B cell (primary cell): ENCODE data around the gene SDK1. TPM values are rescaled to one million over a fixed set of nuclear protein-coding genes. Genes with fewer than 3 reads are reported as not detected.

Source experiments
- ATAC-seq: fragments of 200-7000 bp; cut with Tn5 transposase; one replicate; pipeline ENCODE4 v1.10.0; 2021; ENCODE audit warnings: low read depth, mild to moderate bottlenecking, moderate number of reproducible peaks, moderate library complexity
- CTCF ChIA-PET: fragments of 350-600 bp; sonication (Branson Sonifier 250); formaldehyde crosslinking; loops from one replicate; lab custom pipeline; 2021; ENCODE audit warnings: antibody characterized with exemption, inconsistent platforms; lab: Charles Lee
- POLR2A ChIA-PET: fragments of 350-600 bp; sonication (Branson Sonifier 250); formaldehyde crosslinking; loops from one replicate; lab custom pipeline; 2021; ENCODE audit warnings: antibody characterized with exemption; lab: Charles Lee
- DNase-seq: peaks from one replicate; pipeline ENCODE4 v3.0.0; 2013
- H2AFZ ChIP-seq: 2 replicates; pipeline ENCODE4 v1.6.1; 2012; ENCODE audit warnings: mild to moderate bottlenecking, low read depth, low read length; ENCODE audit not compliant: insufficient read depth, poor library complexity, severe bottlenecking
- H3K27ac ChIP-seq, 2 donors: 1 replicate in 1 of 2; 2 replicates in 1 of 2; pipeline ENCODE4 v1.5.1; 2012 to 2013; ENCODE audit warnings: low read length in 2 of 2, mild to moderate bottlenecking in 2 of 2, moderate library complexity in 1 of 2
- H3K27me3 ChIP-seq, 4 experiments: fragments of 200-600 bp in 1 of 4; sonication (generic) in 1 of 4; replicated peaks in 1 of 4; 1 replicate in 2 of 4; 2 replicates in 2 of 4; pipeline versions ENCODE4 v1.6.1 to v1.7.0; 2013 to 2016; ENCODE audit warnings: low read length in 3 of 4, mild to moderate bottlenecking in 2 of 4, mixed read lengths in 1 of 4, moderate library complexity in 1 of 4; ENCODE audit not compliant: insufficient read depth in 4 of 4, control insufficient read depth in 3 of 4; ENCODE audit errors: control extremely low read depth in 1 of 4
- H3K36me3 ChIP-seq, 2 experiments: replicated peaks in 1 of 2; 1 replicate in 1 of 2; 2 replicates in 1 of 2; pipeline versions ENCODE4 v1.6.1 to v1.7.1; 2013; ENCODE audit warnings: low read length in 1 of 2; ENCODE audit not compliant: insufficient read depth in 2 of 2, control insufficient read depth in 1 of 2; ENCODE audit errors: control extremely low read depth in 1 of 2, extremely low read depth in 1 of 2
- H3K4me1 ChIP-seq, 2 donors: fragments of 200-600 bp in 1 of 2; sonication (generic) in 1 of 2; 1 replicate in 1 of 2; 2 replicates in 1 of 2; pipeline versions ENCODE4 v1.5.1 to v1.6.1; 2013 to 2017; ENCODE audit warnings: low read length in 2 of 2; ENCODE audit not compliant: control insufficient read depth in 2 of 2, insufficient read depth in 2 of 2
- H3K4me2 ChIP-seq: replicated peaks from 2 replicates; pipeline ENCODE3; 2012; ENCODE audit warnings: mild to moderate bottlenecking, low read depth, low read length; ENCODE audit not compliant: poor library complexity, severe bottlenecking
- H3K4me3 ChIP-seq, 5 experiments: fragments of 200-600 bp in 1 of 5; sonication (generic) in 1 of 5; 1 replicate in 3 of 5; 2 replicates in 2 of 5; pipeline versions ENCODE4 v1.5.1 to v1.7.0; 2011 to 2016; ENCODE audit warnings: low read length in 4 of 5, mild to moderate bottlenecking in 4 of 5, low read depth in 2 of 5, control low read depth in 1 of 5, moderate library complexity in 1 of 5; ENCODE audit not compliant: insufficient read depth in 1 of 5; ENCODE audit errors: control extremely low read depth in 1 of 5, extremely low read depth in 1 of 5
- H3K79me2 ChIP-seq: fragments of 200-600 bp; sonication (generic); one replicate; pipeline ENCODE4 v1.6.0; 2016; ENCODE audit warnings: low read length; ENCODE audit not compliant: control insufficient read depth, insufficient read depth
- H3K9ac ChIP-seq: fragments of 200-600 bp; sonication (generic); 2 replicates; pipeline ENCODE4 v1.6.1; 2017; ENCODE audit warnings: mild to moderate bottlenecking, low read length, moderate library complexity
- H3K9me3 ChIP-seq, 3 donors: one replicate each; pipeline versions ENCODE4 v1.6.1 to v1.7.1; 2013; ENCODE audit warnings: low read length in 2 of 3; ENCODE audit not compliant: control insufficient read depth in 2 of 3, insufficient read depth in 1 of 3; ENCODE audit errors: control extremely low read depth in 1 of 3
- H4K20me1 ChIP-seq: 2 replicates; pipeline ENCODE4 v1.6.0; 2012; ENCODE audit warnings: mild to moderate bottlenecking, low read length; ENCODE audit not compliant: insufficient read depth, control insufficient read depth, poor library complexity, severe bottlenecking
- H3K27ac Mint-ChIP-seq: one replicate; pipeline ENCODE4 v1.8.0; 2021; ENCODE audit warnings: mixed read lengths
- H3K27me3 Mint-ChIP-seq: one replicate; pipeline ENCODE4 v1.8.0; 2021; ENCODE audit warnings: mixed read lengths
- H3K4me1 Mint-ChIP-seq: one replicate; pipeline ENCODE4 v1.8.0; 2021; ENCODE audit warnings: mixed read lengths
- H3K4me3 Mint-ChIP-seq: one replicate; pipeline ENCODE4 v1.8.0; 2021; ENCODE audit warnings: mixed read lengths
- H3K9me3 Mint-ChIP-seq: one replicate; pipeline ENCODE4 v1.8.0; 2022; ENCODE audit warnings: mixed read lengths; ENCODE audit not compliant: insufficient read depth
- CTCF ChIP-seq: fragments of 200-600 bp; IDR thresholded peaks from one replicate; pipeline ENCODE4 v1.8.0; 2022; ENCODE audit warnings: antibody characterized with exemption, mild to moderate bottlenecking
- EZH2 ChIP-seq: IDR thresholded peaks from 2 replicates; pipeline ENCODE4 v1.6.1; 2012; ENCODE audit warnings: borderline replicate concordance, low read depth, mild to moderate bottlenecking, moderate library complexity, low read length; ENCODE audit not compliant: insufficient read depth, poor library complexity, severe bottlenecking
- intact Hi-C: fragments of 100-400 bp; cut with micrococcal nuclease; formaldehyde crosslinking; loops from one replicate; pipeline ENCODE4 v1.10.0; 2022
- polyA plus RNA-seq: library from polyadenylated mRNA; depleted of rRNA; stranded (reverse); fragments of >200 nt; gene quantifications from 2 replicates; pipeline ENCODE4 v1.2.3, GENCODE V29; 2012
- total RNA-seq, 2 donors: library from RNA; stranded (reverse); fragments of 120-200 nt in 1 of 2; gene quantifications; 1 replicate in 1 of 2; 2 replicates in 1 of 2; pipeline versions ENCODE4 v1.2.3 to v1.2.4, GENCODE V29; 2013 to 2022

SDK1 gene
- total and polyA plus RNA-seq, 2 donors (not counting 1 experiment from before 2014, with no cell fraction given): 0.73 to 2.0 TPM

GRCh38 chr7:3630081-3630480 is 329.0 kb downstream of the SDK1 start:
- intact Hi-C loops: no loop called here
- peaks cover 10% of the 10 kb centered on the region for H3K9me3 Mint-ChIP-seq
- Histone ChIP-seq H3K4me3 (no peak overlapping the region), H3K4me2 (no peak overlapping the region), H2AFZ (no peak overlapping the region), H4K20me1 (no peaks in the 10 kb centered on the region), H3K27me3 (no peaks in the 10 kb centered on the region), H3K36me3 (no peaks in the 10 kb centered on the region), H3K9ac (no peak overlapping the region), H3K79me2 (no peaks in the 10 kb centered on the region), H3K4me1 (no peaks in the 10 kb centered on the region), H3K9me3 (peaks cover 5 to 8% (median 7%) of the 10 kb centered on the region in 3 donors), H3K27ac (no peak overlapping the region)
- H3K4me1 Mint-ChIP-seq: no peaks in the 10 kb centered on the region
- peaks cover 8% of the 10 kb centered on the region for H3K27me3 Mint-ChIP-seq
- ATAC-seq (no peak), DNase-seq (no peak)
- TF ChIP-seq CTCF (no peak), EZH2 (no peak)
- POLR2A ChIA-PET: no interaction called here
- no peak overlapping the region for H3K4me3 Mint-ChIP-seq
- CTCF ChIA-PET: no interaction called here
- no peak overlapping the region for H3K27ac Mint-ChIP-seq

GRCh38 chr7:3634396-3634795 is 333.3 kb downstream of the SDK1 start:
- Histone ChIP-seq H3K4me3 (no peak overlapping the region), H3K27ac (no peak overlapping the region), H4K20me1 (no peaks in the 10 kb centered on the region), H3K4me1 (no peaks in the 10 kb centered on the region), H3K27me3 (no peaks in the 10 kb centered on the region), H3K79me2 (no peaks in the 10 kb centered on the region), H3K36me3 (no peaks in the 10 kb centered on the region), H3K9me3 (peaks cover 5 to 8% (median 7%) of the 10 kb centered on the region in 3 donors), H3K9ac (no peak overlapping the region), H3K4me2 (no peak overlapping the region), H2AFZ (no peak overlapping the region)
- TF ChIP-seq EZH2: no peak
- TF ChIP-seq CTCF: no peak
- no peak for DNase-seq
- Mint-ChIP-seq H3K9me3 (peaks cover 10% of the 10 kb centered on the region), H3K27me3 (peaks cover 30% of the 10 kb centered on the region), H3K27ac (no peak overlapping the region), H3K4me1 (no peaks in the 10 kb centered on the region), H3K4me3 (no peak overlapping the region)
- no peak for ATAC-seq
- CTCF ChIA-PET: no interaction called here
- POLR2A ChIA-PET: no interaction called here
- intact Hi-C loops: no loop called here
